GM23338 (cell line): Measurements from ENCODE around the gene RAB5B.

ENCODE experiments used
- CREB1 ChIP-seq: fragments of 250-450 bp; sonication (Bioruptor Pico); IDR thresholded peaks from 2 replicates; pipeline ENCODE4 v1.5.0; 2020; ENCODE audit warnings: low read depth, mild to moderate bottlenecking, moderate library complexity
- CTCF ChIP-seq, 2 experiments: fragments of 200-600 bp in 1 of 2; sonication (generic) in 1 of 2; conservative IDR thresholded peaks; 2 replicates each; pipeline versions ENCODE4 v1.5.1 to v1.6.1; 2016 to 2017; ENCODE audit warnings: antibody characterized with exemption in 2 of 2, low read depth in 2 of 2, mild to moderate bottlenecking in 2 of 2, moderate library complexity in 1 of 2
- ETS1 ChIP-seq: IDR thresholded peaks from 2 replicates; pipeline ENCODE4 v1.6.1; 2016; ENCODE audit warnings: antibody characterized with exemption
- EZH2 ChIP-seq: fragments of 200-600 bp; sonication (generic); IDR thresholded peaks from one replicate; pipeline ENCODE4 v1.8.0; 2017; ENCODE audit warnings: antibody characterized with exemption, mild to moderate bottlenecking, low read depth; ENCODE audit not compliant: unreplicated experiment
- EZH2phosphoT487 ChIP-seq: fragments of 200-600 bp; sonication (generic); IDR thresholded peaks from one replicate; pipeline ENCODE4 v1.8.1; 2018; ENCODE audit warnings: antibody characterized with exemption; ENCODE audit not compliant: unreplicated experiment
- JUNB ChIP-seq: IDR thresholded peaks from one replicate; pipeline ENCODE4 v1.6.1; 2016; ENCODE audit warnings: antibody characterized with exemption; ENCODE audit not compliant: unreplicated experiment
- NANOG ChIP-seq: IDR thresholded peaks from 2 replicates; pipeline ENCODE4 v1.6.1; 2016; ENCODE audit warnings: antibody characterized with exemption, borderline replicate concordance
- POLR2AphosphoS5 ChIP-seq: IDR thresholded peaks from 2 replicates; pipeline ENCODE4 v1.6.1; 2016; ENCODE audit warnings: antibody characterized with exemption, low read depth
- REST ChIP-seq: IDR thresholded peaks from one replicate; pipeline ENCODE4 v1.6.1; 2018; ENCODE audit warnings: antibody characterized with exemption; ENCODE audit not compliant: unreplicated experiment
- STAT1 ChIP-seq: IDR thresholded peaks from one replicate; pipeline ENCODE4 v1.6.1; 2016; ENCODE audit warnings: antibody characterized with exemption; ENCODE audit not compliant: unreplicated experiment
- ZNF114 ChIP-seq: fragments of 250-450 bp; sonication (Bioruptor Pico); IDR thresholded peaks from 2 replicates; pipeline ENCODE4 v1.5.0; 2020; ENCODE audit warnings: mild to moderate bottlenecking, moderate library complexity
- ZNF331 ChIP-seq: fragments of 250-450 bp; sonication (Bioruptor Pico); IDR thresholded peaks from 2 replicates; pipeline ENCODE4 v1.5.0; 2020; ENCODE audit warnings: low read depth, mild to moderate bottlenecking, moderate library complexity
- ZNF462 ChIP-seq: fragments of 250-450 bp; sonication (Bioruptor Pico); IDR thresholded peaks from 2 replicates; pipeline ENCODE4 v1.5.0; 2020; ENCODE audit warnings: mild to moderate bottlenecking, moderate library complexity

GRCh38 chr12:56038022-56038655, 64.3 kb downstream of the RAB5B start:
- TF ChIP-seq CTCF (conservative IDR thresholded peaks at IDR 0.05; ENCODE audit: low read depth in 2 of 2), result no peak
- no peak for TF ChIP-seq ETS1
- no peak for TF ChIP-seq REST
- TF ChIP-seq STAT1, result no peak
- no peak for TF ChIP-seq POLR2AphosphoS5
- TF ChIP-seq EZH2, result no peak
- no peak for TF ChIP-seq EZH2phosphoT487
- no peak for TF ChIP-seq JUNB
- no peak for TF ChIP-seq ZNF331
- no peak for TF ChIP-seq NANOG
- TF ChIP-seq ZNF114 (CRISPR knock-in tag), result no peak
- TF ChIP-seq CREB1 (CRISPR knock-in tag), result no peak
- no peak for TF ChIP-seq ZNF462
